Cardiac atrium fibroblast (primary cell): ENCODE results near the gene ZNF75A. TPM values are rescaled to one million over a fixed set of nuclear protein-coding genes. Genes with fewer than 3 reads are reported as not detected.

Experiments
- total RNA-seq: library from RNA; depleted of rRNA; stranded (reverse); fragments of >200 nt; gene quantifications from 2 replicates; pipeline ENCODE4 v1.2.3, GENCODE V29; 2015

ZNF75A gene
- 15.4 and 19.0 TPM in 2 replicates for total RNA-seq

DNA sequence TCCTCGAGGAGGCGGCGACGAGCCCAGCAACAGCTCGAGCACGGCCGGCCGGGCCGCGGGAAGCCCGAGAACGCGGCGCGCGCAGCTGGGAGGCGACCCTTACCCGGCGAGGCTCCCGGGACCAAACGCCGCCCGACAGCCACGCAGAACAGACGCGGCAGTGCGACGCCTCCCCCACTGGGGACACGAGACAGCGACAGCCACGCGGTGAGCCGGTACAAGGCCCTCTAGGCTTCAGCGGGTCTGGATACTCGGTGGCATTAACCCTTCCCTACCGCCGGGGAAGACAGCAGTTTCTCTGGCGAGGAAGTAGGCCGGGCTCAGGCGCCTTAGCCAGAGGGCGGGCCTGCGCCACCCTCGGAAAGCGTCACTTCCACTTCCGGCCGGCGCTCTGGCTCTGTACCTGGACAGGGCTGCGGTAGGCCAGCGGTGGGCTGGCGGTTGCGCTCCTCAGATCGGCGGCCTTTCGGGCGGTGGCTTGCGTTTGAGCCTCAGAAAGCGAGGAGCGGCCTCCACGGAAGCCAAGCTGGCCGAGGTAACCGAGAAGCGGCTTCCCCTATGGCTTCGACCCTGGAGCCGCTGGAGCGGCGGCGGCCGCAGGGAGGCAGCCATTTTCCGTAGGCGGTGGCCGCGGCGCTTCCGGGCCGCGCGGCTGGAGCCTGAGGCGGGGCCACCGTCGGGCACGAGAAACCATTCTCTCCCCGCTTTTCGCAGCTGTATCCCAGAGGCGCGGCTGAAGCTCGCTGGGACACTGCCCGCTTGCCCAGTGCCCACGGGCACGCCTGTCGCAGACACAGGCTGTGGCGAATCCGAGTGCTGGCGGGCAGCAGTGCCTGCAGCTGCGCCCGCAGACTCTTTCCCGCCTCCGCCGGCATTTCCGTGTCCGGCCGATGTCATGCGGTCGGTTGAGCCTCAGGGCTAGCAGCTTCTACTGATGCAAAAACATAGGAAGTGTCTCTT, at the start of gene ZNF75A, which contains the start of gene TIGD7:
TSS of gene ZNF75A (plus strand) at position 389 of the 960 bp plus-strand sequence. CDS start 2,932 bp downstream, outside the sequence.
TSS of gene TIGD7 (minus strand) at position 322 of the 960 bp plus-strand sequence. CDS start 4,816 bp downstream, outside the sequence.

DNA sequence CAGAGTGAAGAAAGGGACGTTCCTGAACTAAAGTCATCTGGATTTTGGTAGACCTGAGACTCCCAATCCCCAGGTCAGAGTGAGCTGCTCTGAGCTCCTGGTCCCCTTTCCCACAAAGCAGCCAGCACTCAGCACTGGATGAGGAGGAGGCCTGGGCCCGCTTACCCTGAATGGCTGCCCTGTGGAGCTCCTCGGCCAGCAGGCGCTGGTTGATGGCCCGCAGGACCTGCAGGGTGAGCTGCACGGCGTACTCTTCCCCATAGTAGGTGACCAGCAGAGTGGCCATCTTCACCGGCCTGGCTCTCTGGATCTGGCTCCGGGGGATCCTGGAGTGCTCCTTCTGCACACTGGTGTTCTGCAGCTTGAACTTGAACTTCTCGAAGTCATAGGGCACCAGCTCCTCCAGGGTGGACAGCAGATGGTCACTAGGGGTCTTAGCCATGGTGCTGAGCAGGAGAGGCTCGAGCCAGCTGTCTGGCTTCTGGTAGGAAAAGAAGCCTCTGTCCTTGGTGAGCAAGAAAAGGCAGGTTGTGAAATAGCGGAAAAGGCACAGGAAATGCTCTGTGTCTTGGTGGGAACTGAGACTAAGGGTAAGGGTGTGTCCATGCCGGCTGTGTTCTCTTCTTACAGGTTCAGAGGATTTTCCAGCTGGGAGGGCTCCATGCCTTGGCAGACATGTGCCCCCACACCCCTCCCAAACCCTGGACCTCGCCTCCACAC, 49.0 kb upstream of the ZNF75A start, which contains the start of gene MEFV:
TSS of gene MEFV (minus strand) at position 488 of the 720 bp plus-strand sequence. CDS start at position 442, 46 bp downstream.

DNA sequence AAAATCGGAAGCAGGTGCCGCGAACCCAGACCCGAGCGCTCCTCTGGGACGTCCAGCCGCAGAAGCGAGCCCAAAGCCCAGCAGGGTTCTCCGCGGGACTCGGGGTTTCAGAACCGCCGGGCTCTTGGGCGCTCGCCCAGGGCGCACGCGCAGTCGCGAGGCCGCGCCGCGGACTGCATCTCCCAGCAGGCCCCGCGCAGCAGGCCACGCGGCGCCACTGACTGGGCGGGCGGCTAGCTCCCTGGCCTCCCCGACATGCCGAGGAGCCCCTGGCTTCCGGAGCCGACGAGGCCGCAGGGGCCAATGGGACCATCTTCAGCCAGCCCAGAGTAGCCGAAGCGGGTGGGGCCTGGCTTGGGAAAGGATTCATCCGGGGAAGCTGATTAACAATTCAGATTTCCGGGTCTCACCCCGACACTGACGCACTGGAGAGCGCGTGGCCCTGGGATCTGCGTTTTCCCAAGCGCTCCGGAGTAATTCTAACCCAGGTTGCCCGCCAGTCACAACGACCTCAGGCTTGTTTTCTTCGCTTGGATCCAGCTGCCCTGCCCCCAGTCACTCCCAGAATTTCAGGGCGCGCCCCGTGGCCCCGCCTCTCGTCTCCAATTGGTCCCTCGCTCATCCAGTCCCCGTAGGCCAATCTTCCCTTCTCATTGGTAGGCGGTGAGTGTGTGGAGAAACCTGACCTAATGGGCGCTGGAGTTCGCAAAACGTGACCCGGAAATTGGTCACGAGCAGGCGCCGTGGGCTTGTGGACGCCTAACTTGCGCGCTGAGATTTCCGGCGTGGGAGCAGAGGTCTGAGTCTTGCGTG, 22.4 kb upstream of the ZNF75A start, which contains the start of gene ZNF263:
TSS of gene ZNF263 (plus strand) at position 762 of the 813 bp plus-strand sequence. CDS start 328 bp downstream, outside the sequence.

GRCh38 chr16:3355589-3355988, 50.3 kb downstream of the ZNF75A start, which contains the start of gene OR2C1:
Gene OR2C1 (plus strand): TSS chr16:3355889. CDS start chr16:3355941, 52 bp downstream.

Other genes with a start within 250 kb of the ZNF75A start
- 9.7 and 131 TPM in 2 replicates for gene IL32, start 239.9 kb upstream of the ZNF75A start, total RNA-seq
- not detected in 2 replicates for gene ZSCAN10, start 206.2 kb upstream of the ZNF75A start, total RNA-seq
- gene ZNF205, start 192.9 kb upstream of the ZNF75A start, total RNA-seq = 10.7 and 13.8 TPM in 2 replicates
- gene ZNF213, start 170.5 kb upstream of the ZNF75A start, total RNA-seq = 3.9 and 5.2 TPM in 2 replicates
- not detected in 2 replicates for gene OR1F1, start 117.3 kb upstream of the ZNF75A start, total RNA-seq
- 8.1 and 9.4 TPM in 2 replicates for gene ZNF200, start 70.3 kb upstream of the ZNF75A start, total RNA-seq
- not detected in 2 replicates for gene MEFV, start 48.9 kb upstream of the ZNF75A start, total RNA-seq
- gene ZNF263, start 22.0 kb upstream of the ZNF75A start, total RNA-seq = 46.5 and 54.7 TPM in 2 replicates
- 2.5 and 2.8 TPM in 2 replicates for gene TIGD7, start 67 bp upstream of the ZNF75A start, total RNA-seq
- gene OR2C1, start 50.4 kb downstream of the ZNF75A start, total RNA-seq = not detected in 2 replicates
- gene ZSCAN32, start 95.5 kb downstream of the ZNF75A start, total RNA-seq = 11.5 and 16.2 TPM in 2 replicates
- gene ZNF174, start 95.7 kb downstream of the ZNF75A start, total RNA-seq = 10.3 and 15.7 TPM in 2 replicates
- gene ZNF597, start 138.0 kb downstream of the ZNF75A start, total RNA-seq = 1.3 and 1.8 TPM in 2 replicates
- gene NAA60, start 138.2 kb downstream of the ZNF75A start, total RNA-seq = 16.8 and 19.1 TPM in 2 replicates
- gene C16orf90, start 190.0 kb downstream of the ZNF75A start, total RNA-seq = not detected in 2 replicates
- 10.5 and 12.6 TPM in 2 replicates for gene CLUAP1, start 195.5 kb downstream of the ZNF75A start, total RNA-seq